OCI-LY1 (cell line): Measurements from ENCODE around the gene ISOC1.

Experiments
- H2AFZ ChIP-seq: fragments of 200-600 bp; sonication (generic), shearing (Covaris generic); 2 replicates; pipeline ENCODE4 v1.6.0; 2014; ENCODE audit warnings: antibody characterized with exemption, mild to moderate bottlenecking, low read length
- H3F3A ChIP-seq: fragments of 200-600 bp; sonication (generic), shearing (Covaris generic); 2 replicates; pipeline ENCODE4 v1.6.0; 2014; ENCODE audit warnings: mild to moderate bottlenecking, antibody characterized with exemption, low read length, moderate library complexity; ENCODE audit not compliant: insufficient read depth
- H3K27ac ChIP-seq: fragments of 200-600 bp; sonication (generic); 2 replicates; pipeline ENCODE4 v1.5.1; 2014; ENCODE audit warnings: low read length, mixed run types, mild to moderate bottlenecking, low read depth; ENCODE audit not compliant: poor library complexity, severe bottlenecking
- H3K27me3 ChIP-seq: fragments of 200-600 bp; sonication (generic); 2 replicates; pipeline ENCODE4 v1.6.0; 2014; ENCODE audit warnings: antibody characterized with exemption, mild to moderate bottlenecking, low read length, moderate library complexity; ENCODE audit not compliant: insufficient read depth
- H3K36me3 ChIP-seq: fragments of 200-600 bp; sonication (generic); 2 replicates; pipeline ENCODE4 v1.6.1; 2014; ENCODE audit warnings: mild to moderate bottlenecking, antibody characterized with exemption, low read length, moderate library complexity, mixed read lengths; ENCODE audit not compliant: insufficient read depth
- H3K4me1 ChIP-seq: fragments of 200-600 bp; sonication (generic); 2 replicates; pipeline ENCODE4 v1.5.1; 2014; ENCODE audit warnings: mild to moderate bottlenecking, low read length, moderate library complexity; ENCODE audit not compliant: insufficient read depth, severe bottlenecking
- H3K4me2 ChIP-seq: fragments of 200-600 bp; sonication (generic), shearing (Covaris generic); 2 replicates; pipeline ENCODE4 v1.6.1; 2014; ENCODE audit warnings: low read length
- H3K4me3 ChIP-seq: fragments of 200-600 bp; sonication (generic); 2 replicates; pipeline ENCODE4 v1.5.1; 2014; ENCODE audit warnings: low read length, low read depth, mild to moderate bottlenecking, mixed read lengths; ENCODE audit not compliant: poor library complexity, severe bottlenecking
- H3K79me2 ChIP-seq: fragments of 200-600 bp; shearing (Covaris generic); 2 replicates; pipeline ENCODE4 v1.6.1; 2016; ENCODE audit warnings: mixed run types, low read length, mixed read lengths; ENCODE audit not compliant: insufficient read depth
- H3K9ac ChIP-seq: fragments of 200-600 bp; sonication (generic), shearing (Covaris generic); 2 replicates; pipeline ENCODE4 v1.6.1; 2014; ENCODE audit warnings: mild to moderate bottlenecking, low read length, mixed read lengths
- H3K9me2 ChIP-seq: fragments of 200-600 bp; sonication (generic), shearing (Covaris generic); 2 replicates; pipeline ENCODE4 v1.6.1; 2014; ENCODE audit warnings: low read depth, mild to moderate bottlenecking, low read length, mixed read lengths
- H3K9me3 ChIP-seq: fragments of 200-600 bp; shearing (Covaris generic); 2 replicates; pipeline ENCODE4 v1.6.1; 2014; ENCODE audit warnings: low read length, mixed read lengths
- H4K20me1 ChIP-seq: fragments of 200-600 bp; sonication (generic), shearing (Covaris generic); 2 replicates; pipeline ENCODE4 v1.6.0; 2016; ENCODE audit warnings: mild to moderate bottlenecking, low read length; ENCODE audit not compliant: insufficient read depth
- CTCF ChIP-seq: fragments of 200-600 bp; sonication (generic), shearing (Covaris generic); IDR thresholded peaks from 2 replicates; pipeline ENCODE4 v1.5.1; 2017; ENCODE audit warnings: mild to moderate bottlenecking, antibody characterized with exemption, low read length, moderate library complexity, mixed read lengths
- EZH2 ChIP-seq: fragments of 200-600 bp; sonication (generic), shearing (Covaris generic); IDR thresholded peaks from 2 replicates; pipeline ENCODE4 v1.8.0; 2017; ENCODE audit warnings: borderline replicate concordance, mixed run types, mild to moderate bottlenecking, antibody characterized with exemption, low read length, moderate library complexity, mixed read lengths

The ISOC1 gene

GRCh38 chr5:129094087-129094923, at the start of gene ISOC1:
Gene ISOC1, plus strand, starts transcription at chr5:129094749. Its CDS starts 18 bp downstream, at chr5:129094767.
- Histone ChIP-seq H3K36me3 (no peaks in the 10 kb centered on the region), H3K9me3 (no peaks in the 10 kb centered on the region)

GRCh38 chr5:129046151-129046550, 48.4 kb upstream of the ISOC1 start:
- no peaks in the 10 kb centered on the region for H3F3A ChIP-seq
- no peaks in the 10 kb centered on the region for H3K36me3 ChIP-seq
- H3K9me2 ChIP-seq, result no peaks in the 10 kb centered on the region
- H3K4me3 ChIP-seq, result no peak overlapping the region
- no peaks in the 10 kb centered on the region for H3K79me2 ChIP-seq
- no peak overlapping the region for H3K27ac ChIP-seq
- no peaks in the 10 kb centered on the region for H3K9me3 ChIP-seq
- H2AFZ ChIP-seq, result no peak overlapping the region
- no peak for TF ChIP-seq EZH2
- no peak for TF ChIP-seq CTCF
- no peak overlapping the region for H3K9ac ChIP-seq
- H3K4me2 ChIP-seq, result no peak overlapping the region
- H4K20me1 ChIP-seq, result no peaks in the 10 kb centered on the region
- H3K4me1 ChIP-seq, result no peaks in the 10 kb centered on the region
- H3K27me3 ChIP-seq, result no peaks in the 10 kb centered on the region

More at GRCh38 chr5:129094087-129094923, at the start of gene ISOC1:
- H3K4me2 ChIP-seq, result peak within 1 kb of the TSS; percentile 99
- no peaks in the 10 kb centered on the region for H3F3A ChIP-seq
- H3K4me1 ChIP-seq, result peaks cover 41% of the 10 kb centered on the region
- TF ChIP-seq CTCF (peak; percentile 43; the same call in 1 of the 2 replicates), EZH2 (no peak)
- peak within 1 kb of the TSS; percentile 96 for H3K4me3 ChIP-seq
- H3K9me2 ChIP-seq, result no peaks in the 10 kb centered on the region
- H3K27me3 ChIP-seq, result peaks cover 3% of the 10 kb centered on the region; the same call in 1 of the 2 replicates
- H3K79me2 ChIP-seq, result peaks cover 15% of the 10 kb centered on the region
- H3K9ac ChIP-seq, result peak within 1 kb of the TSS; percentile 87
- H2AFZ ChIP-seq, result peak within 1 kb of the TSS; percentile 80; the same call in 1 of the 2 replicates
- no peaks in the 10 kb centered on the region for H4K20me1 ChIP-seq
- H3K27ac ChIP-seq, result no peak within 1 kb of the TSS

GRCh38 chr5:129048509-129048908, 46.0 kb upstream of the ISOC1 start:
- no peaks in the 10 kb centered on the region for H3K4me1 ChIP-seq
- H3F3A ChIP-seq, result no peaks in the 10 kb centered on the region
- no peaks in the 10 kb centered on the region for H3K36me3 ChIP-seq
- no peak overlapping the region for H3K9ac ChIP-seq
- no peaks in the 10 kb centered on the region for H3K79me2 ChIP-seq
- H3K27ac ChIP-seq, result no peak overlapping the region
- H3K9me2 ChIP-seq, result no peaks in the 10 kb centered on the region
- H3K4me2 ChIP-seq, result no peak overlapping the region
- no peak overlapping the region for H2AFZ ChIP-seq
- H3K9me3 ChIP-seq, result no peaks in the 10 kb centered on the region
- no peaks in the 10 kb centered on the region for H3K27me3 ChIP-seq
- no peak overlapping the region for H3K4me3 ChIP-seq
- TF ChIP-seq EZH2 (no peak), CTCF (no peak)
- H4K20me1 ChIP-seq, result no peaks in the 10 kb centered on the region
